CD4-positive, alpha-beta T cell (primary cell): ENCODE data around the gene GTPBP2. TPM values are rescaled to one million over a fixed set of nuclear protein-coding genes. Genes with fewer than 3 reads are reported as not detected.
"Not testable (repeated sequence)": the region's sequence is repeated elsewhere in the genome, so short reads cannot be mapped to it uniquely, and the experiment has no call there.

Source experiments
- ATAC-seq: fragments of 200-7000 bp; cut with Tn5 transposase; one replicate; pipeline ENCODE4 v1.10.0; 2022; ENCODE audit warnings: mild to moderate bottlenecking; ENCODE audit not compliant: poor library complexity
- CTCF ChIA-PET: fragments of 350-600 bp; sonication (Branson Sonifier 250); formaldehyde crosslinking; loops from one replicate; lab custom pipeline; 2021; ENCODE audit warnings: antibody characterized with exemption, inconsistent platforms; lab: Charles Lee
- POLR2A ChIA-PET: fragments of 350-600 bp; sonication (Branson Sonifier 250); formaldehyde crosslinking; loops from one replicate; lab custom pipeline; 2021; ENCODE audit warnings: antibody characterized with exemption, inconsistent platforms; lab: Charles Lee
- DNase-seq, 14 experiments: peaks; one replicate each; pipeline ENCODE4 v3.0.0-alpha.2; 2013 to 2020; ENCODE audit warnings: mixed read lengths in 2 of 14
- H3K27ac ChIP-seq, 2 donors: one replicate each; pipeline versions ENCODE4 v1.5.1 to v1.7.0; 2013; ENCODE audit warnings: low read length in 2 of 2, low read depth in 1 of 2, mild to moderate bottlenecking in 1 of 2
- H3K27me3 ChIP-seq, 2 experiments: 1 replicate in 1 of 2; 2 replicates in 1 of 2; pipeline versions ENCODE4 v1.6.1 to v1.7.0; 2013; ENCODE audit warnings: low read length in 2 of 2, control low read depth in 1 of 2, mild to moderate bottlenecking in 1 of 2, moderate library complexity in 1 of 2; ENCODE audit not compliant: insufficient read depth in 2 of 2, control insufficient read depth in 1 of 2
- H3K36me3 ChIP-seq: one replicate; pipeline ENCODE4 v1.6.1; 2013; ENCODE audit warnings: low read length, control low read depth; ENCODE audit not compliant: insufficient read depth
- H3K4me1 ChIP-seq: one replicate; pipeline ENCODE4 v1.6.1; 2013; ENCODE audit warnings: low read length, control low read depth; ENCODE audit not compliant: insufficient read depth
- H3K4me3 ChIP-seq: one replicate; pipeline ENCODE4 v1.5.1; 2013; ENCODE audit warnings: mild to moderate bottlenecking, low read length, moderate library complexity
- H3K9me3 ChIP-seq, 2 experiments: 1 replicate in 1 of 2; 2 replicates in 1 of 2; pipeline versions ENCODE4 v1.6.1 to v1.7.0; 2013; ENCODE audit warnings: low read length in 2 of 2, mild to moderate bottlenecking in 2 of 2, control low read depth in 1 of 2, moderate library complexity in 1 of 2; ENCODE audit not compliant: control insufficient read depth in 1 of 2, insufficient read depth in 1 of 2
- H3K27ac Mint-ChIP-seq: one replicate; pipeline ENCODE4 v1.8.0; 2020; ENCODE audit warnings: mixed read lengths
- H3K27me3 Mint-ChIP-seq: one replicate; pipeline ENCODE4 v1.8.0; 2021; ENCODE audit warnings: mixed read lengths
- H3K36me3 Mint-ChIP-seq: one replicate; pipeline ENCODE4 v1.8.0; 2021; ENCODE audit warnings: low read depth, mixed read lengths
- H3K4me1 Mint-ChIP-seq: one replicate; pipeline ENCODE4 v1.8.0; 2021; ENCODE audit warnings: low read depth, mixed read lengths
- H3K4me3 Mint-ChIP-seq: one replicate; pipeline ENCODE4 v1.8.0; 2020; ENCODE audit warnings: mild to moderate bottlenecking, mixed read lengths
- H3K9me3 Mint-ChIP-seq: one replicate; pipeline ENCODE4 v1.8.0; 2020; ENCODE audit warnings: mixed read lengths
- CTCF ChIP-seq: fragments of 200-600 bp; IDR thresholded peaks from one replicate; pipeline ENCODE4 v1.8.0; 2022; ENCODE audit warnings: antibody characterized with exemption, mild to moderate bottlenecking
- intact Hi-C, 2 experiments: fragments of 100-400 bp; cut with DNase I in 1 of 2; cut with micrococcal nuclease in 1 of 2; formaldehyde crosslinking; loops; one replicate each; pipeline versions ENCODE4 v1.15.1 to v1.9.0; 2023 to 2025; cut with DNase I, micrococcal nuclease
- total RNA-seq, 174 experiments: library from RNA in 2 of 174; stranded (reverse) in 2 of 174; gene quantifications; one replicate each; pipeline ENCODE4 v1.2.3 and lab custom pipeline; 2021 to 2026

The GTPBP2 gene
- total RNA-seq, 2 experiments from 2014 or later = 31.5 to 33.9 TPM

- Histone ChIP-seq H3K27ac (no peak overlapping the region), H3K4me1 (no peaks in the 10 kb centered on the region), H3K36me3 (peaks cover 63% of the 10 kb centered on the region), H3K27me3 (no peaks in the 10 kb centered on the region), H3K4me3 (no peak overlapping the region), H3K9me3 (no peaks in the 10 kb centered on the region)
- H3K36me3 Mint-ChIP-seq = peaks cover 64% of the 10 kb centered on the region
- intact Hi-C loops = loop anchor here in 1 of 2 experiments (10.0 kb wide), 1 partner anchor 161 kb away; no protein-coding TSS in a partner anchor
- ATAC-seq = no peak
- no peaks in the 10 kb centered on the region for H3K27me3 Mint-ChIP-seq
- H3K4me1 Mint-ChIP-seq = no peaks in the 10 kb centered on the region
- no peak overlapping the region for H3K27ac Mint-ChIP-seq
- DNase-seq = no peak
- no peak overlapping the region for H3K4me3 Mint-ChIP-seq
- TF ChIP-seq CTCF = no peak
- H3K9me3 Mint-ChIP-seq = no peaks in the 10 kb centered on the region
- ChIA-PET CTCF (no interaction called here), POLR2A (no interaction called here)
Observed at GRCh38 chr6:43604174-43604573, 24.9 kb downstream of the GTPBP2 start.

- no peak for TF ChIP-seq CTCF
- no peaks in the 10 kb centered on the region for H3K27me3 Mint-ChIP-seq
- no peaks in the 10 kb centered on the region for H3K9me3 Mint-ChIP-seq
- ChIA-PET CTCF (interaction anchor here (0.6 kb wide), 1 partner anchor 9 kb away, joined by 3 read pairs; no protein-coding TSS in a partner anchor), POLR2A (no interaction called here)
- H3K27ac Mint-ChIP-seq = no peak overlapping the region
- Histone ChIP-seq H3K27ac (no peak overlapping the region), H3K4me1 (no peaks in the 10 kb centered on the region), H3K4me3 (no peak overlapping the region), H3K9me3 (no peaks in the 10 kb centered on the region), H3K27me3 (no peaks in the 10 kb centered on the region), H3K36me3 (peaks cover 64% of the 10 kb centered on the region)
- H3K4me3 Mint-ChIP-seq = no peak overlapping the region
- DNase-seq (no peak), ATAC-seq (no peak)
- peaks cover 58% of the 10 kb centered on the region for H3K36me3 Mint-ChIP-seq
- H3K4me1 Mint-ChIP-seq = no peaks in the 10 kb centered on the region
- intact Hi-C loops = loop anchor here in 1 of 2 experiments (10.0 kb wide), 1 partner anchor 164 kb away; no protein-coding TSS in a partner anchor
Observed at GRCh38 chr6:43600595-43600994, 28.5 kb downstream of the GTPBP2 start.

GRCh38 chr6:43593938-43594337 lies 35.1 kb downstream of the GTPBP2 start:
- no peaks in the 10 kb centered on the region for H3K27me3 ChIP-seq
- Mint-ChIP-seq H3K36me3 (peaks cover 49% of the 10 kb centered on the region), H3K27me3 (no peaks in the 10 kb centered on the region), H3K4me3 (no peak overlapping the region), H3K4me1 (no peaks in the 10 kb centered on the region), H3K9me3 (no peaks in the 10 kb centered on the region), H3K27ac (no peak overlapping the region)
- no peak overlapping the region for H3K4me3 ChIP-seq
- ATAC-seq (no peak), DNase-seq (no peak)
- H3K9me3 ChIP-seq = no peaks in the 10 kb centered on the region
- peaks cover 22% of the 10 kb centered on the region for H3K36me3 ChIP-seq
- no peaks in the 10 kb centered on the region for H3K4me1 ChIP-seq
- intact Hi-C loops = no loop called here
- no peak overlapping the region for H3K27ac ChIP-seq
- CTCF ChIA-PET = interaction anchor here (1.6 to 1.8 kb wide), 2 partner anchors 9 to 14 kb away, joined by 5 to 8 read pairs; no protein-coding TSS in a partner anchor
- TF ChIP-seq CTCF = no peak
- POLR2A ChIA-PET = no interaction called here

GRCh38 chr6:43589564-43589963 lies 39.5 kb downstream of the GTPBP2 start:
- H3K27me3 ChIP-seq, H3K4me3 ChIP-seq, H3K27ac Mint-ChIP-seq, H3K4me3 Mint-ChIP-seq, DNase-seq, H3K9me3 Mint-ChIP-seq, H3K27me3 Mint-ChIP-seq, ATAC-seq, H3K9me3 ChIP-seq, POLR2A ChIA-PET, CTCF ChIA-PET, intact Hi-C loops, H3K27ac ChIP-seq: not testable (repeated sequence)
- H3K4me1 Mint-ChIP-seq = peaks cover 16% of the 10 kb centered on the region
- H3K36me3 Mint-ChIP-seq = peaks cover 63% of the 10 kb centered on the region
- Histone ChIP-seq H3K4me1 (peaks cover 17% of the 10 kb centered on the region), H3K36me3 (peaks cover 40% of the 10 kb centered on the region)
